ENCODE measurements around the gene LARP1B. TPM values are rescaled to one million over a fixed set of nuclear protein-coding genes. Genes with fewer than 3 reads are reported as not detected.

LARP1B gene
- total RNA-seq, 1 experiment from 2014 or later: 17.3 TPM

DNA sequence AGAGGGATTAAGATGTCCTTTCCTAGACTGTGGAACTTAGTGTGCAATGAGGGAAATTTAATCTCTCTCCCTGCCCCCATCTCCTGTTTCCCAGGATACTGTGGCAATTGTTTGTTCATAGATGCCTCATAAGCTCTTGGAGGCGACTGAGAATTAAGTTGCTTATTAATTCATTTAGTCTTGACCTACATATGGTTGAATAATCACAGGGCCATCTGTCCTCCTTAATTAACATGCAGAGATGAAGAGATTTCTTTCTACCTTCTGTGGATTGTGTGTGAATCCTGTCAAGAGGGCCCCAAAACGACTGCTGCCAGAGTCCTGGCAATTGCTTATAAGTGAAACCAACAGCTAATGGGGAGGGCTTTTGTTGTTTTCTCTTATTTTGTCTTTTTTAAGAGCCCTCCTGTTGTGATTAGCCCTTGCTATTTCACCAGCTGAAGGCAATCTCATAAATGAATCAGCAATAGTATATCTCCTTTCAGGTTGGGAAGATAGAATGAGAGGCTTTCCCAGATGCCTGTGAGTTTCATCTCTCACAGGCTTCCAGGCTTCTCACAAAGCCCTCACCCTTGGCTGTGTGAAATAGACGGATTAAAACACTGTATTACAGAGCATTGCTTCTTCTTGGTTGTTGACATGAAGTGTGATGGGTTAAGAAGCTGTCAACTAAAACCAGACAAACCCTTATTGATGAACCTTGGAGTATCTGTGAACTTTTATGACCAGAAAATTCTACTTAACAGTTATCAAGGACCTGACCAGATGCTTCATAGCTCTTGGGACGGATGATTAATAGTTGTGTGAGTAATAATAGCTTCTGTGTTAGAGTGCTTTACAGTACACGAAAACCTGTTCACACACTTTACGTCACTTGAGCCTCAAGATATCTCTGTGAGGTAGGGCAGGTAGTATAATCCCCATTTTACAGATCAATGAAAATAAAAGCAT is 168.0 kb downstream of the LARP1B start:
- intact Hi-C loops (cut with micrococcal nuclease; ENCODE audit: unreplicated experiment) (no loop called here), in situ Hi-C loops (cut with HindIII; ENCODE audit: low pct_unique_long_range_greater_than_20kb, low sequenced_read_pairs) (no loop called here)
- DNase-seq (ENCODE audit: low read depth, low spot score) (no peak), ATAC-seq (no peak)
- ChIA-PET POLR2A (no interaction called here), CTCF (no interaction called here)
- Histone ChIP-seq H3K36me3 (ENCODE audit: control insufficient read depth, insufficient read depth, low read length) (no peaks in the 10 kb centered on the region), H3K27me3 (ENCODE audit: control insufficient read depth, insufficient read depth, low read length) (no peaks in the 10 kb centered on the region), H3K27ac (ENCODE audit: low read length) (no peak overlapping the region), H3K4me1 (ENCODE audit: control insufficient read depth, insufficient read depth, low read length) (no peaks in the 10 kb centered on the region), H3K4me3 (ENCODE audit: low read depth in 2 of 2, low read length in 2 of 2) (no peak overlapping the region), H3K9me3 (ENCODE audit: control insufficient read depth, insufficient read depth, low read depth, low read length) (no peaks in the 10 kb centered on the region)
- no TSS peak for BruUV-seq (replicated peaks)
- TF ChIP-seq SIN3A (IDR thresholded peaks at IDR 0.05; ENCODE audit: borderline replicate concordance, insufficient read depth, low read depth, low read length): no peak

DNA sequence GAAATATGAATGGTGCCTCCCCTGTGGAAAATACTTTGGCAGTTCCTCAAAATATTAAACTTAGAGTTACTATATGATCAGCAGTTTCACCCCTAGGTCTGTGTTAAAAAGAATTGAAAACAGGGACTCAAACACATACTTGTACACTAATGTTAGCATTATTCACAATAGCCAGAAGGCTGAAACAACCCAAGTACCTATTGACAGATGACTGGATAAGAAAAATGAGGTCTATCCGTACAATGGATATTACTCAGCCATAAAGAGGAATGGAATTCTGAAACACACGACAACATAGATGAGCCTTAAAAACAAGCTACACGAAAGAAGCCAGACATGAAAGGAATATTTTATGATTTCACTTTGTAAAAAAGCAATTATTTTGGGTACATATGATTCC is 171.6 kb downstream of the LARP1B start:
- Histone ChIP-seq H3K36me3 (ENCODE audit: control insufficient read depth, insufficient read depth, low read length) (no peaks in the 10 kb centered on the region), H3K9me3 (ENCODE audit: control insufficient read depth, insufficient read depth, low read depth, low read length) (no peaks in the 10 kb centered on the region), H3K27ac (ENCODE audit: low read length) (no peak overlapping the region), H3K4me1 (ENCODE audit: control insufficient read depth, insufficient read depth, low read length) (no peaks in the 10 kb centered on the region), H3K4me3 (ENCODE audit: low read depth in 2 of 2, low read length in 2 of 2) (no peak overlapping the region), H3K27me3 (ENCODE audit: control insufficient read depth, insufficient read depth, low read length) (no peaks in the 10 kb centered on the region)
- DNase-seq (ENCODE audit: low read depth, low spot score) (no peak), ATAC-seq (no peak)
- ChIA-PET POLR2A (no interaction called here), CTCF (no interaction called here)
- intact Hi-C loops (cut with micrococcal nuclease; ENCODE audit: unreplicated experiment): no loop called here
- BruUV-seq (replicated peaks): no TSS peak
- in situ Hi-C loops (cut with HindIII; ENCODE audit: low pct_unique_long_range_greater_than_20kb, low sequenced_read_pairs): no loop called here
- TF ChIP-seq REST (IDR thresholded peaks at IDR 0.05; ENCODE audit: insufficient read depth in 1 of 2, low read depth in 2 of 2, low read length in 1 of 2): no peak
- TF ChIP-seq, protein P1, sequence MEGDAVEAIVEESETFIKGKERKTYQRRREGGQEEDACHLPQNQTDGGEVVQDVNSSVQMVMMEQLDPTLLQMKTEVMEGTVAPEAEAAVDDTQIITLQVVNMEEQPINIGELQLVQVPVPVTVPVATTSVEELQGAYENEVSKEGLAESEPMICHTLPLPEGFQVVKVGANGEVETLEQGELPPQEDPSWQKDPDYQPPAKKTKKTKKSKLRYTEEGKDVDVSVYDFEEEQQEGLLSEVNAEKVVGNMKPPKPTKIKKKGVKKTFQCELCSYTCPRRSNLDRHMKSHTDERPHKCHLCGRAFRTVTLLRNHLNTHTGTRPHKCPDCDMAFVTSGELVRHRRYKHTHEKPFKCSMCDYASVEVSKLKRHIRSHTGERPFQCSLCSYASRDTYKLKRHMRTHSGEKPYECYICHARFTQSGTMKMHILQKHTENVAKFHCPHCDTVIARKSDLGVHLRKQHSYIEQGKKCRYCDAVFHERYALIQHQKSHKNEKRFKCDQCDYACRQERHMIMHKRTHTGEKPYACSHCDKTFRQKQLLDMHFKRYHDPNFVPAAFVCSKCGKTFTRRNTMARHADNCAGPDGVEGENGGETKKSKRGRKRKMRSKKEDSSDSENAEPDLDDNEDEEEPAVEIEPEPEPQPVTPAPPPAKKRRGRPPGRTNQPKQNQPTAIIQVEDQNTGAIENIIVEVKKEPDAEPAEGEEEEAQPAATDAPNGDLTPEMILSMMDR (IDR thresholded peaks at IDR 0.05): no peak
- no peak for TF ChIP-seq TCF7L2 (IDR thresholded peaks at IDR 0.05; ENCODE audit: low read depth, low read length)
- no peak for TF ChIP-seq POLR2AphosphoS5 (IDR thresholded peaks at IDR 0.05; ENCODE audit: low read depth, low read length)
- no peak for TF ChIP-seq SIN3A (IDR thresholded peaks at IDR 0.05; ENCODE audit: borderline replicate concordance, insufficient read depth, low read depth, low read length)

DNA sequence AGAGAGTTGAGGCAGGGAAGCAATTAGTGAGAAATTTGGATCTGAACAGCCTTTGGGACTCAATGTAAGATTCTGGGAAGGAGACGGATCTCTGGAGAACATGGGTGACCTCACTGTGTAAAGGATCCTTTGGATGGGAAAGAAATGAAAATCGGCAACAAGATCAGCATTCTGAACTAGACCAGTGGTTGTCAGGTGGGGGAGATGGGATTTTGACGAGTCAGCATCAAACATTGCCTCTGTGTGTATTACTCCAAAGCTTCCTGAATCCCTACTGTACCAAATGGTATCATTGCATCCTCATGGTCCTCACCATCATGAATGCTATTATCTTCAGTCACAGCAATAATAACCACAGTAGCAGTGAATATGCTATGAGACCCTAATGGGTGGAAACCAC is 173.7 kb downstream of the LARP1B start:
- no peaks in the 10 kb centered on the region for H3K9me3 ChIP-seq (ENCODE audit: control insufficient read depth, insufficient read depth, low read depth, low read length)
- no peak for ATAC-seq
- in situ Hi-C loops (cut with HindIII; ENCODE audit: low pct_unique_long_range_greater_than_20kb, low sequenced_read_pairs): no loop called here
- no peak overlapping the region for H3K27ac ChIP-seq (ENCODE audit: low read length)
- no peaks in the 10 kb centered on the region for H3K4me1 ChIP-seq (ENCODE audit: control insufficient read depth, insufficient read depth, low read length)
- TF ChIP-seq SIN3A (IDR thresholded peaks at IDR 0.05; ENCODE audit: borderline replicate concordance, insufficient read depth, low read depth, low read length) (no peak), POLR2AphosphoS5 (IDR thresholded peaks at IDR 0.05; ENCODE audit: low read depth, low read length) (no peak), TCF7L2 (IDR thresholded peaks at IDR 0.05; ENCODE audit: low read depth, low read length) (no peak), REST (IDR thresholded peaks at IDR 0.05; ENCODE audit: insufficient read depth in 1 of 2, low read depth in 2 of 2, low read length in 1 of 2) (no peak)
- TF ChIP-seq, protein P1 (IDR thresholded peaks at IDR 0.05): no peak
- no peak overlapping the region for H3K4me3 ChIP-seq (ENCODE audit: low read depth in 2 of 2, low read length in 2 of 2)
- CTCF ChIA-PET: no interaction called here
- no peak for DNase-seq (ENCODE audit: low read depth, low spot score)
- POLR2A ChIA-PET: no interaction called here
- intact Hi-C loops (cut with micrococcal nuclease; ENCODE audit: unreplicated experiment): no loop called here
- H3K27me3 ChIP-seq (ENCODE audit: control insufficient read depth, insufficient read depth, low read length): no peaks in the 10 kb centered on the region
- no peaks in the 10 kb centered on the region for H3K36me3 ChIP-seq (ENCODE audit: control insufficient read depth, insufficient read depth, low read length)
- BruUV-seq (replicated peaks): no TSS peak

Data from Panc1 (cell line).